ENCODE measurements around the gene GABRD. TPM values are rescaled to one million over a fixed set of nuclear protein-coding genes. Genes with fewer than 3 reads are reported as not detected.

Gene GABRD
- total and polyA plus RNA-seq, 2 of the 13 experiments (the other 11 are each of a cell fraction or from before 2014, with no cell fraction given) = not detected

DNA sequence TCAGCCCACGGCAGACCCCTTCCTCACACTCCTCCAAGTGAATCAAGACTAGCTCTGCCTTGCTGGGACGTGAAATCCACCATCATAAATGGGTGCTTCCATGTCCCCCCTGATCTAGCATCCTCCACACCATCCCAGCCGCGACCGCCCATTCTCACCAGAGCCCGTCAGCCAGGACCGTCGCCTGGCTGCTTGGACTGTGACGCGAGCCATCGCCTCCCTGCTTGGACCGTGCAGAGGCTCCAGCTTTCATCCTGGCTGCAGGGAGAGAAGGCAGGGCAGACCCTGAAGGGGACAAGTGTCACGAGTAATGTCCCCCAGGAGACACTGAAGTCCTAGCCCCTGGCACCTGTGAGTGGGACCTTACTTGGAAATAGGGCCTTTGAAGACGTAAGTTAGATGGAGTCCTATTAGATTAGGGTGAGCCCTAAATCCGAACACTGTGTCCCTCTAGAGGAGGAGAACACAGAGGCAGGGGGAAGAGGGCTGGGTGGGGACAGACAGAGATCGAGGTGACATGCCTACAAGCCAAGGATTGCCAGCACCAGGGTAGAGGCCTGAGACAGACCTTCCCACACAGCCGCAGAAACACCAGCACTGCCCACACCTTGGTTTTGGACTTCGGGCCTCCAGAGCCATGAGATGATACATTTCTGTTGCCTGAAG, 18.3 kb downstream of the GABRD start:
- no peaks in the 10 kb centered on the region for H3K79me2 ChIP-seq (ENCODE audit: insufficient read depth, low read length)
- no peak overlapping the region for H2AFZ ChIP-seq (ENCODE audit: low read length)
- no TSS peak for BruUV-seq (replicated peaks)
- POLR2A ChIA-PET = interaction anchor here (1.3 kb wide), 1 partner anchor 12 kb away, joined by 3 read pairs; no protein-coding TSS in a partner anchor
- FAIRE-seq = no peak
- no peaks in the 10 kb centered on the region for H3K36me3 ChIP-seq (replicated peaks in 1 of 2; ENCODE audit: control insufficient read depth in 1 of 2, insufficient read depth in 2 of 2, low read length in 2 of 2)
- H3K4me2 ChIP-seq (ENCODE audit: low read depth, low read length) = no peak overlapping the region
- CTCF ChIA-PET (ENCODE audit: low intra/inter-chr PET ratio, low total read pairs) = no interaction called here
- ATAC-seq = no peak
- no peak overlapping the region for H3K9ac ChIP-seq (ENCODE audit: insufficient read depth, low read depth, low read length)
- DNase-seq (ENCODE audit: low spot score) = no peak
- intact Hi-C loops (cut with micrococcal nuclease; ENCODE audit: unreplicated experiment) (no loop called here), in situ Hi-C loops (cut with HindIII; ENCODE audit: extremely low pct_ligation_motif_present, low pct_unique_long_range_greater_than_20kb) (no loop called here)
- WGBS (ENCODE audit: low lambda C conversion rate) = 32% methylated on average over 9 of the region's 18 CpGs
- no peaks in the 10 kb centered on the region for H4K20me1 ChIP-seq (ENCODE audit: insufficient read depth, low read length)
- H3K27me3 ChIP-seq (ENCODE audit: control insufficient read depth in 1 of 2, insufficient read depth in 2 of 2, low read length in 2 of 2) = peaks cover 19 to 65% of the 10 kb centered on the region in 2 experiments
- TF ChIP-seq ZNF776 (CRISPR knock-in tag; IDR thresholded peaks at IDR 0.05) = no peak
- TF ChIP-seq HNRNPH1 (optimal IDR thresholded peaks at IDR 0.05; ENCODE audit: low read depth, low read length) = no peak
- TF ChIP-seq ZSCAN22 (CRISPR knock-in tag; IDR thresholded peaks at IDR 0.05) = no peak
- TF ChIP-seq KLF6 (CRISPR knock-in tag; IDR thresholded peaks at IDR 0.05) = no peak
- no peak for TF ChIP-seq ZNF292 (CRISPR knock-in tag; IDR thresholded peaks at IDR 0.05; ENCODE audit: borderline replicate concordance, low read depth)
- TF ChIP-seq DNMT3B (CRISPR knock-in tag; conservative IDR thresholded peaks at IDR 0.05) = no peak
- TF ChIP-seq HHEX (CRISPR knock-in tag; IDR thresholded peaks at IDR 0.05) = no peak
- no peak for TF ChIP-seq ZNF607 (CRISPR knock-in tag; IDR thresholded peaks at IDR 0.05; ENCODE audit: borderline replicate concordance)
- TF ChIP-seq ZSCAN30 (CRISPR knock-in tag; IDR thresholded peaks at IDR 0.05) = no peak
- TF ChIP-seq GMEB2 (CRISPR knock-in tag; IDR thresholded peaks at IDR 0.05; ENCODE audit: low read depth) = no peak
- no peak for TF ChIP-seq NFYC (CRISPR knock-in tag; IDR thresholded peaks at IDR 0.05)
- TF ChIP-seq DZIP1 (CRISPR knock-in tag; IDR thresholded peaks at IDR 0.05) = no peak
- no peak for TF ChIP-seq ZNF337 (CRISPR knock-in tag; IDR thresholded peaks at IDR 0.05; ENCODE audit: borderline replicate concordance, low read depth)
- TF ChIP-seq, protein P1, sequence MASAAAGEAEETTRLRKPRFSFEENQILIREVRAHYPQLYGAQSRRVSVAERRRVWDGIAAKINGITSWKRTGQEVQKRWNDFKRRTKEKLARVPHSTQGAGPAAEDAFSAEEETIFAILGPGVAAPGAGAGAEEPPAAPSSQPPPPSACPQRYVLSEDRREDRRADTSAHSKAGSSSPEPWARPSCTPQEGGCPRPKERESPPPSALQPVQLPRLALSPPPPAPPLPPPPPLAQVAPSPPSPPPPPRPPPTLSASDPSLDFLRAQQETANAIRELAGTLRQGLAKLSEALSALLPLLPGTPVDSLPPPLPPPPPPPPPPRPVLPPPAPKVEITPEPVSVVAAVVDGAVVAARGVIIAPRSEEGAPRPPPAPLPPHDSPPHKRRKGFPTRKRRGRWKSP (CRISPR knock-in tag; IDR thresholded peaks at IDR 0.05) = no peak
- TF ChIP-seq ZMYM3 (CRISPR knock-in tag; IDR thresholded peaks at IDR 0.05) = no peak
- TF ChIP-seq HIVEP1 (CRISPR knock-in tag; IDR thresholded peaks at IDR 0.05) = no peak
- TF ChIP-seq XRCC5 (optimal IDR thresholded peaks at IDR 0.05; ENCODE audit: low read length) = no peak
- TF ChIP-seq, protein P2, sequence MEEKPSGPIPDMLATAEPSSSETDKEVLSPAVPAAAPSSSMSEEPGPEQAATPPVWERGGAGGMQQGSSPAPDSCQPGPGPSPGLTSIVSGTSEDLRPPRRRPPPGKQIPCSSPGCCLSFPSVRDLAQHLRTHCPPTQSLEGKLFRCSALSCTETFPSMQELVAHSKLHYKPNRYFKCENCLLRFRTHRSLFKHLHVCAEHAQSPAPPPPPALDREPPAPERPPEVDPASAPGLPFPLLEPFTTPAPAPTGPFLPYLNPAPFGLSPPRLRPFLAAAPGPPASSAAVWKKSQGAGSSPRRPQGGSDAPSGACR (CRISPR knock-in tag; IDR thresholded peaks at IDR 0.05) = no peak
- TF ChIP-seq MIER3 (CRISPR knock-in tag; IDR thresholded peaks at IDR 0.05; ENCODE audit: borderline replicate concordance) = no peak
- no peak for TF ChIP-seq DPF2 (CRISPR knock-in tag; IDR thresholded peaks at IDR 0.05; ENCODE audit: borderline replicate concordance, low read depth)
- H3K9me3 ChIP-seq (ENCODE audit: low read length) = no peaks in the 10 kb centered on the region
- no peak overlapping the region for H3K27ac ChIP-seq (ENCODE audit: extremely low read length, insufficient read depth, low read length)
- H3K4me1 ChIP-seq (ENCODE audit: insufficient read depth, low read length) = peaks cover 8% of the 10 kb centered on the region; the same call in 1 of the 2 replicates
- H3K4me3 ChIP-seq (replicated peaks in 1 of 3; ENCODE audit: insufficient read depth in 1 of 3, low read depth in 2 of 3, low read length in 3 of 3) = no peak overlapping the region

Measured in HepG2 (cell line).